ENCODE results near the gene ABCB6.
A peak's percentile ranks its signal among the peaks of the same experiment; 100 is the strongest.

Gene ABCB6

GRCh38 chr2:219169930-219170654, 48.7 kb downstream of the ABCB6 start, which contains the start of gene SLC23A3:
Gene SLC23A3 (minus strand): TSS chr2:219170029. CDS start chr2:219169984, 45 bp downstream.
- DNase-seq (ENCODE audit: low read depth in 2 of 2, low spot score in 1 of 2) = no peak

GRCh38 chr2:219168932-219169331, 49.8 kb downstream of the ABCB6 start:
- DNase-seq (ENCODE audit: low read depth in 2 of 2, low spot score in 1 of 2) = no peak

DNA sequence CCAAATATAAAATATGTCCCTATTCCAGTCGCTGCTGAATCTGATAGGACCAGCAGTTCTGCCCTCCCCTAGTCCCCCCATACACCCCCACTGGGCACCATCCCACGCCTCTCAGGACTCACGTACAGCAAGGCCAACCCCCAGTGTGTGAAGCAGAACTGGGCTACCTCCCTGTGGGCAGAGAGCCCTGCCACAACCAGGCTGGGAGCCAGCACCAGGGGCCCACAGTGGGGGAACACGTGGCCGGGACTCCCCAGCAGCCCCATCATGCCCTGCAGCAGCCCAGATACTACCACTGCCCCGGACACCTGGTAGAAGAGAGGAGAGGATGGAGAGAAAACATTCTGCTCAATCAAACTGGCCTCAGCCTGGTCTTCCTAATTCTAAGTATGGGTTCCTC, 50.2 kb downstream of the ABCB6 start:
- no peak for DNase-seq (ENCODE audit: low read depth in 2 of 2, low spot score in 1 of 2)

- DNase-seq (ENCODE audit: low read depth in 2 of 2, low spot score in 1 of 2) = no peak
These were observed 50.8 kb downstream of the ABCB6 start for GRCh38 chr2:219167997-219168396.

- DNase-seq (ENCODE audit: low read depth in 2 of 2, low spot score in 1 of 2) = no peak
These were observed 53.5 kb downstream of the ABCB6 start for GRCh38 chr2:219165058-219165911.

GRCh38 chr2:219163156-219163555, 55.6 kb downstream of the ABCB6 start:
- no peak for DNase-seq (ENCODE audit: low read depth in 2 of 2, low spot score in 1 of 2)

- no peak for DNase-seq (ENCODE audit: low read depth in 2 of 2, low spot score in 1 of 2)
These were observed 57.7 kb downstream of the ABCB6 start for GRCh38 chr2:219161097-219161496.

DNA sequence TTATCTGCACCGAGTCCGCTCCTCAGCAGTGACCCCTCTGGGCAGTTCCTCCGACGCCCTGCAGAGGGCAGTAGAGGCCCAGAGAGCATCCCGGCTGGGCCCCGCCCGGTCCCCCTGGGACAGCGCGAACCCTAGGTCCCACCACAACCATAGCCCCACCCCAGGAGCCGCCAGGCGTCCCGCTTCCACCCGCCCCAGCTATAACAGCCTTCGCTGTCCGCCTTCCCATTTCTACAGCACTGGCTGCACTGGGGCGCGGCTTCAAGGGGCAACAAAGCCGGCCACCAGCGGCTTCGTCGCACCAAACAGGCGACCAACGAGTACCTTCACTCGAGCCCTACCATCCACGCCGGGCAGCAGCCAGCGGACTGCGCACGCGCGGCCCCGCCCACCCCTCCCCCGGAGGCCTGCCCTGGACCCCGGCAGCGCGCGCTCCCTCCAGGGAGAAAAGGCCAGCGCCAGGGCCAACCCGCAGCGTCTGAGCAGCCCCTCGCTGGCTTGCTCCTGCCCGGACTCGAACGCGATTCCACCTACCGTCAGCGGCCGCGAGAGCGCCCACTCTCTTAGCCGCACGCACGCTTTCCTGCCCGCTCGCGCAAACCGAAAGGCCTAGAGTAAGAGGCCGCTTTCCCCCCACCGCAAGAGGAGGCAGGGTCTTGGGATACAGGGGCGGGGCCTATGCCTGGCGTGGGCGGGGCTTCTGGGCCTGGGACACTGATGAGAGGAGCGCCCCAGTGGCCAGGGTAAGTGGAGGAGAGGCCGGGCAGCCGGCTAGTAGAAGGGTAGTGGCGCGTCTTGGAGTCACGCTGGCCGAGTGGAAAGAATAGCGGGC, 58.4 kb downstream of the ABCB6 start, which contains the start of gene NHEJ1:
TSS of gene NHEJ1 (minus strand) at position 630 of the 832 bp plus-strand sequence. CDS start 2,453 bp downstream, outside the sequence.
- DNase-seq (ENCODE audit: low read depth in 2 of 2, low spot score in 1 of 2) = peak; percentile 83

All from stimulated activated CD8-positive, alpha-beta memory T cell treated with anti-CD3 and anti-CD28 coated beads, Interleukin-4, amount 100 ng/mL, for 1 hour (primary cell).